Glomerular visceral epithelial cell (primary cell): Measurements from ENCODE around the gene SSBP3.
A peak's percentile ranks its signal among the peaks of the same experiment; 100 is the strongest.

Experiments
- DNase-seq: peaks from one replicate; pipeline ENCODE4 v3.0.0-alpha.2; 2016; ENCODE audit errors: extremely low spot score

The SSBP3 gene

GRCh38 chr1:54305906-54306514 lies 100.2 kb downstream of the SSBP3 start:
- no peak for DNase-seq

GRCh38 chr1:54304518-54304917 lies 101.7 kb downstream of the SSBP3 start:
- DNase-seq, result no peak

GRCh38 chr1:54302951-54303843 lies 103.0 kb downstream of the SSBP3 start:
- no peak for DNase-seq

GRCh38 chr1:54302549-54302948 lies 103.6 kb downstream of the SSBP3 start:
- no peak for DNase-seq

- no peak for DNase-seq
Observed at GRCh38 chr1:54301497-54301896, 104.7 kb downstream of the SSBP3 start.

GRCh38 chr1:54300401-54300800 lies 105.8 kb downstream of the SSBP3 start:
- no peak for DNase-seq

- no peak for DNase-seq
Observed at GRCh38 chr1:54299037-54299436, 107.2 kb downstream of the SSBP3 start.

- DNase-seq, result no peak
Observed at GRCh38 chr1:54298284-54299033, 107.7 kb downstream of the SSBP3 start.

GRCh38 chr1:54297596-54298283 lies 108.5 kb downstream of the SSBP3 start:
- DNase-seq, result peak; percentile 20

- DNase-seq, result no peak
Observed at GRCh38 chr1:54296666-54297065, 109.5 kb downstream of the SSBP3 start.

- DNase-seq, result peak; percentile 17
Observed at GRCh38 chr1:54294887-54295286, 111.3 kb downstream of the SSBP3 start.

- DNase-seq, result no peak
Observed at GRCh38 chr1:54292002-54292911, 113.9 kb downstream of the SSBP3 start.

- no peak for DNase-seq
Observed at GRCh38 chr1:54291276-54292001, 114.8 kb downstream of the SSBP3 start.

- no peak for DNase-seq
Observed at GRCh38 chr1:54290506-54291184, 115.5 kb downstream of the SSBP3 start.

- no peak for DNase-seq
Observed at GRCh38 chr1:54289712-54290233, 116.4 kb downstream of the SSBP3 start.

GRCh38 chr1:54287801-54288211 lies 118.4 kb downstream of the SSBP3 start:
- DNase-seq, result no peak

- DNase-seq, result no peak
Observed at GRCh38 chr1:54287176-54287650, 119.0 kb downstream of the SSBP3 start.

GRCh38 chr1:54285815-54286345 lies 120.3 kb downstream of the SSBP3 start:
- DNase-seq, result no peak
